Activated CD4-positive, CD25-positive, alpha-beta regulatory T cell treated with anti-CD3 and anti-CD28 coated beads, Interleukin-2, amount 50 U/mL, for 72 hours (primary cell): Measurements from ENCODE around the gene GRIFIN.

Experiments
- DNase-seq: peaks from one replicate; pipeline ENCODE4 v3.0.0; 2021

Gene GRIFIN

DNA sequence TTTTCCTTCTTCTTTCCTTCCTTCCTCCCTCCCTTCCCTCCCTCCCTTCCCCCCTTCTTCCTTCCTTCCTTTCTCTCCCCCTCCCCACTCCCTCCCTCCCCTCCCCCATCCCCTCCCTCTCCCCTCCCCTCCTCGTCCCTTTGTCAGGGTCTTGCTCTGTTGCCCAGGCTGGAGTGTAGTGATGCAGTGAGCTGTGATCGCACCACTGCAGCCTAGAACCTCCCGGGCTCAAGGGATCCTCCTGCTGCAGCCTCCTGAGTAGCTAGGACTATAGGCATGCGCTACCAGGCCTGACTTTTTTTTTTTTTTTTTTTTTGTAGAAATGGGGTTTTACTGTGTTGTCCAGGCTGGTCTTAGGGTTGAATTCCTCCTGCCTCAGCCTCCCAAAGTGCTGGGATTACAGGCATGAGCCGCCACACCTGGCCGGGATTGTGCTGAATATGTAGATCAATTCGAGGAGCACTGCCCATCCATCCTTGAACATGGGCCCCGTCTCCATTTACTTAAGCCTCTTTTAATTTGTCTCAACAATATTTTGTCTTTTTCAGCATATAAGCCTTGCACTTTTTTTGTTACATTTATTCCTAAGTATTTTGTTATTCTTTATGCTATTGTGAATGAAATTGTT is 23.4 kb downstream of the GRIFIN start:
- no peak for DNase-seq

DNA sequence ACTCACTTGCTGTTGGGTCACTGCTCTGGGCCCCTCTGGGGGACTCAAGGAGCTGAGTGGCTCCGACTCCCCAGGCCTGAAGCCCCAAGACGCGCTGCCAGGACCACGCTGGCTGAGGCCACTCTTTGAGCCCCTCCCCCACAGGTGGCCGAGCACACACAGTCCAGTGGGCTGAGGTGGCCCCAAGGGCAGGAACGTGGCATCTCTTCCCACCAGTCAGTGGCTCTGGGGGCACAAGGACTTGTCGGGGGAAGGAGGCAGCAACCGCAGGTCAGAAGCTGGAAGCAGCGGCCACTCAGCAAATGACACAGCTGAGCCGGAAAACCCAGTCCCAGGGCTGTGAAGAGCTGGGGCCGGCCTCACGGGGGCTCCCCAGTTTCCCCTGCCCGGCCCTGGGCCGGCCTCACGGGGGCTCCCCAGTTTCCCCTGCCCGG is 24.1 kb downstream of the GRIFIN start:
- DNase-seq: no peak

- peak; percentile 84 for DNase-seq
These were observed 24.8 kb downstream of the GRIFIN start for GRCh38 chr7:2451171-2452073.

DNA sequence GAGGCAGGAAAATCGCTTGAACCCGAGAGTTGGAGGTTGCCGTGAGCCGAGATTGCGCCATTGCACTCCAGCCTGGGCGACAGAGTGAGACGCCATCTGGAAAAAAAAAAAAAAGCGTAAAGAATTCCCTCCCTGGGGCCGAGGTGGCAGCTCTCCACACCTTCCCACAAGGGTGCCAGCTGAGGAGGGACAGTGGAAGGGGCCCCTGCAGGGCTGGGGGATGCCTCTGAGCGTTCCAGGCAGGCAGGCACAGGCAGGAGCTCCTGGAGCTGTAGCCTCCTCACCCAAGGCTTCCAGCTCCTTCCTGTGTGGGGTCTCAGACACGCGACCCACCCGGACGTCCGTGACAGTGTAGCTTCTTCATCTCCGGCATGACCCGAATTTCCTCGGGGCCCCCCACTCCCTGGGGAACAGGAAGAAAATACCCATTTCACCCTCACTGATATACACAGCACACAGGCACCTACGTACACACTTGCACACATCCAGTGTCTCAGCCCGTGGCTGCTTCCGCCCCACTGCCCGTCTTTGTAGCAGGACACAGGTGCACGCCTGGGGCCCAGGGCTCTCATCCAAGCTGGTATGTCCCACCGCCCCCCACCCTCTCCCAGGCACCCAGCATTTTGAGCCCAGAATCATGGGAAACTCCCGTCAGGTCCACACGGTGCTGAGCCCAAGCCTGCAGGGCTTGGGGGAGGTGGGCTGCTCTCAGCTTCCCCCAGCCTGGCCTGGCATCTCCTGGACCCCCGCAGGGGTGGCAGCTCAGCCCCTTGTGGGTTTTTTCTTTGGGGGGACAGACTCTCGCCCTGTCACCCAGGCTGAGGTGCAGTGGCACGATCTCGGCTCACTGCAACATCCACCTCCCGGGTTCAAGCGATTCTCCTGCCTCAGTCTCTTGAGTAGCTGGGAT is 25.7 kb downstream of the GRIFIN start:
- no peak for DNase-seq

- no peak for DNase-seq
These were observed 29.5 kb downstream of the GRIFIN start for GRCh38 chr7:2446676-2447075.

DNA sequence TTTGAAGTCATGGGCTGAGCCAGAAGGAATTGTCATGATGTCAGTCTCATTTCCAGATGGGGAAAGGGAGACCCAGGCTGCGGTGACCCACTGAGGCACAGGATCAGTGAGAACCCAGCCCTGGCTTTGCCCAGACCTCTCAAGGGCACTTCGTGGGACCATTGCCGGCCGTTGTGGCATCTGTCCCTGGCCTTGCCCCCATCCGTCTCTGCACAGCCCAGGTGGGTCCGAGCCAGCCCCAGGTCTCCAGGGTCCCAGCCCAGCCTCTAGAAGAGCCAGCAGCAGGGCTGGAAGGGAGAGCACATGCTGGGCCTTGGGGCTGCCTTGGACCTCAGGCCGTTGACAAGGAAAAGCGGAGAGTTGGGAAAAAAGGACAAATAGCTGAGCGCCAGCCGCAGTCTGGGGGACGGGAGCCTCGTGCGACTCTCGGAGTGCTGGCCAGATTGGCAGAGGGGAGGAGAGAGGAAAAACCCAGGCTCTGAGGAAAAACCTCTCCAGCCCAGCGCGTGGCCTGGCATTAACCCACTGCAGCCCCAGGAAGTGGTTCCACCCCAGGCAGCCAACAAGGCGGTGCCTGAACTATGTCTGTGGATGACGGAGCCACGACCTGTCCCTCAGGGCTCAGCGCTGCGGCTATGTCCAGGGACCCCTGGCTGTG is 30.2 kb downstream of the GRIFIN start:
- no peak for DNase-seq

DNA sequence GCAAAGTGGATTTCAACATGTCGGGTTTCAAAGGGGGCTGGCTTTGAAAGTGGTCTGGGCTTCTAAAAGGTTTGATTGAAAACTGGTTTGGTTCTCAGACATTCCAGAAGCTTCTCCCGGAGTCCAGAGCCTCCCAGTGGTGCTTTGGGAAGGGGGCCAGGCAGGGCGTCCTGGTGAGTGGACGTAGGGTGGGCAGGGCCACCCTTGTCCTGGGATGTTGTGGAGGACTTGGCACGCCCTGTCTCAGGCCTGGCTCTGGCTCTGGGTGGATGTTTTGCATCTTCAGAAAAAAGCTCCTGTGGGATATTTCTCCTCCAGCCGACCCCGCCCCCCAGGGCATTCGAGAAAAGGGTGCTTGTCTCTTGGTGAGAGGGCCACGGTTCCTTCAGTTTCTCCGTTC is 31.2 kb downstream of the GRIFIN start:
- no peak for DNase-seq

DNA sequence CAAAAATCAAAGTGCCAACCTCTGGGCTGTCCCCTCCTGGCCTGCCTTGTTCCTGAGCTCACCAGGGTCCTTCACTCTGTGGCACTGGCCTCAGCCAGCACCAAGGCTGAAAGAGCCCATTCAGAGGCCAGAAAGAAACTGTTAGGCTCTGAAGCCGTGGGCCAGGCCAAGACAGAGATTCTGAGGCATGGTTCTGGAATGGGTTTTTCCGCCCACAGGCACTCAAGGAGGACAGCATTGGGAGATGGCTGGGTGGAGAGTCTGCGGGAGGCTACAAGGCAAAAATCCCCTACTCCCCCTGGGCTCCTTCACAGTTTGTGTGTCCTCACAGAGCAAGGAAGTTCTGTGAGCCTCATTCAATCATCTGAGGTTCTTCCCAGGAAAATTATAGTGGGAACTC is 31.7 kb downstream of the GRIFIN start:
- no peak for DNase-seq

GRCh38 chr7:2443491-2443890 is 32.7 kb downstream of the GRIFIN start:
- no peak for DNase-seq

- DNase-seq: no peak
These were observed 34.7 kb downstream of the GRIFIN start for GRCh38 chr7:2441430-2442058.

DNA sequence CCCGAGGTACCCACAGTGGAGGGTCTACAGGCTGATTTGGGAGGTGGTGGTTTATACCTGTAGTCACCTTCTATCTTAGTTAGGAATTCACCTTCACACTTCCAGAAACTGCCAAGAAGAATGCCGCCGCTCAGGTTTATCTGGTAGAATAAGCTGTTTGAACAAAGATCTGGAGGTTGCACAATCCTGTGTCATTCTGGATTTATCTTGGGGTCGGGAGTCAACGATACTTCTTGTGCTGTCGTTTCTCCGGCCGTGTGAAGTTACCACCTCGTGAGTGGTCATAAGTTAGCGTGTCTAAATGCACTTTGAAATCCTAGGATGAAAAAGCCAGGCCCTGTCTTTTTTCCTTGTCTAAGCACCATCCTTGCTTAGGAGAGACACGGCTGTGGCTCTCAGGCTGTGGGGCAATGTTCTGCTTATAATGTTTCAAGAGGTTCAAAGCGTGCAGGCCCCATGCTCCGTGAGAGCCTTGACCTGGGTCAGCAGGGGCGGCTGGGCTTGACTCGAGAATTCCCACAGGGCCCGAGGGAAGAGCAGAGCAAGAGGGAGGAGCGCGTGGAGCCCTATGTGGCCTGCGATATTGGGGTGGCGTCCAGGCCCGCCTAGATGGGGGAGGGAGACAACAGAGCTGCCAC is 35.5 kb downstream of the GRIFIN start:
- DNase-seq: no peak

- DNase-seq: no peak
These were observed 37.4 kb downstream of the GRIFIN start for GRCh38 chr7:2438775-2439174.

DNA sequence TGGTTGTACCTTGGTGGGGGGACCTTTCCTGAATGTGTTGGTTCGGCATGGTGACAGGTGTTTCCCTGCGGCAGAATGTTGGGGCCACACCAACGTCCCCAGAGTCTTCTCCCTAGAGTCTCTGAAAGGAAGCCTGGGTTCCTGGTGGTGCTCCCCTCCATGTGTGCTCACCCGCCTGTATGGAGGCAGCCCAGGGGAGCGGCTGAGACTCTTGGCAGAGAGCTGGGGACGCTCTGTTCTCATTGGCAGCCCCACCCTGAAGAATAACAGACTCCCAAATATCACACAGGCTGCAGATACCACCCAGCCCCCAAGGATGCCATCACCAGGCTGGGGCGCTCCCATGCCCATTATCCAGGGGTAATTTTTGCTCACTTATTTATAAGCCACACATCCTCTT is 38.0 kb downstream of the GRIFIN start:
- no peak for DNase-seq

DNA sequence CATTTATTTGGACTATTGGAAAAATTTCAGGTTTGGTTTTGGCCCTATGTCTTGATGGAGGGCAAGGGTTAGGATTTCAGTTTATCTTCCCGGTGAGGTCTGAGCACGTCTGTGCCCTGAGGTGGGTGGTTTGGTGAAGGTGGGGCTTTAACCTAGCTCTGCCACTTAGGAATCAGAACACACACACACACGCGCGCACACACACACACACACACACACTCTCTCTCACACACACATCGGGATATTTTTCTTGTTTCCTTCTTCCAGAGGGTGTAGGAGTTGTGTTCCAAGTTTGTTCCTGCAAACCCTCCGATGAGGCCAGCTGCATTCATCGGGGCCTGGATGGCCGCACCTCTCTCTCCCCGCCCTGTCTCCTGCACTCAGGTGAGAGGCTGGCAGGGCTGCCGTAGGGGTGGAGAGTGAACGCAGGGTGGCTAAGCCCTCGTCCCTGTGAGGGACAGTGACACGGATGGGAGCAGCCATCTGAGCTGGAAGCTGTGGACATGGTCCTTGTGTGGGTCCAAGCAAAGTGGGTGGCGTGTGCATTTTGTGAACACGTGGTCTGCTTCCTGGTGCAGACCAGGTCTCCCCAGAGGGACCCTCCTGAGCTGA is 38.6 kb downstream of the GRIFIN start:
- DNase-seq: no peak

- DNase-seq: no peak
These were observed 39.1 kb downstream of the GRIFIN start for GRCh38 chr7:2437136-2437535.

DNA sequence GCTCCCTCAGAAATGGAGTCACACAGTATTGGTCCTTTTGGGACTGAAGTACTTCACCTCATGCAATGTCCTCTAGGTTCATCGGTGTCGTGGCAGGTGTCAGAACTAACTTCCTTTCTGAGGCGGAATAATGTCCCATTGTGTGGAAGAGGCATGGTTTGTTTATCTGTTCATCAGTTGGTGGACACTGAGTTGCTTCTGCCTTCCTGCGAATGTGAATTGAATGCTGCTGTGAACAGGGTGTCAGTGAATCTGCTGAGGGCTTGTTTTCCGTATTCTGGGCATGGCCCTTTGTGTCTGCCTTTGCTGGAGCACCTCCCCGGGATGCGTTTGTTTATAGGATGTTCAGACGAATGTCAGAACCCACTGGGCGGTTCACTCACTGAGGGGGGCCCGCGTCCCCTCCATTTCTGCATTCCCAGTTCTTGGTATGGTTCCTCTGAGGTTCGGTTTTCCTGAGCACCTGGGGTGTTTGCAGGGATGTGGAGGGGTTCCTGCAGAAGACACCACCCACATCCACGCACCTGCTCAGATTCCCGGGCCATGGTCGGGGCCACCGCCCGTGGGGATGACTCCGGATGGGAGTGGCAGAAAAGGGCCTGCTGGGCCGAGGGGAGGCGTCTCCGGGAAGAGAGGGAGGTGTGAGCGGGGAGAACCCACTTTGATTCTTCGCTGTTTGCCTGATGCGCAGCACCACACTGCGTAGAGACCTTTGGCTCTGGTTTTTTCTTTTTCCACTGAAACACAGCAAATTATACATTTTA is 39.7 kb downstream of the GRIFIN start:
- no peak for DNase-seq

GRCh38 chr7:2435146-2435545 is 41.1 kb downstream of the GRIFIN start:
- DNase-seq: no peak

- DNase-seq: no peak
These were observed 42.3 kb downstream of the GRIFIN start for GRCh38 chr7:2433713-2434550.

- DNase-seq: no peak
These were observed 43.1 kb downstream of the GRIFIN start for GRCh38 chr7:2432910-2433712.
